CD14-positive monocyte (primary cell): ENCODE results near the gene STT3B. TPM values are rescaled to one million over a fixed set of nuclear protein-coding genes. Genes with fewer than 3 reads are reported as not detected.

Source experiments
- DNase-seq, 3 donors: peaks; one replicate each; pipeline ENCODE4 v3.0.0-alpha.2; 2011 to 2022
- H2AFZ ChIP-seq: 2 replicates; pipeline ENCODE4 v1.6.0; 2012; ENCODE audit warnings: mild to moderate bottlenecking, low read depth, low read length, inconsistent platforms; ENCODE audit not compliant: insufficient read depth, poor library complexity, severe bottlenecking
- H3K27ac ChIP-seq, 2 donors: 1 replicate in 1 of 2; 2 replicates in 1 of 2; pipeline ENCODE4 v1.5.1; 2012 to 2013; ENCODE audit warnings: low read length in 2 of 2, control low read depth in 1 of 2, inconsistent platforms in 1 of 2, low read depth in 1 of 2, mild to moderate bottlenecking in 1 of 2
- H3K27me3 ChIP-seq, 2 donors: one replicate each; pipeline versions ENCODE4 v1.6.0 to v1.6.1; 2011 to 2013; ENCODE audit warnings: low read length in 2 of 2; ENCODE audit not compliant: control insufficient read depth in 2 of 2, insufficient read depth in 2 of 2
- H3K36me3 ChIP-seq, 2 donors: replicated peaks in 1 of 2; 1 replicate in 1 of 2; 2 replicates in 1 of 2; pipeline versions ENCODE4 v1.5.1 to v1.6.1; 2012 to 2013; ENCODE audit warnings: low read length in 2 of 2, control low read depth in 1 of 2, inconsistent platforms in 1 of 2, mild to moderate bottlenecking in 1 of 2; ENCODE audit not compliant: insufficient read depth in 2 of 2, control insufficient read depth in 1 of 2
- H3K4me1 ChIP-seq, 2 donors: 1 replicate in 1 of 2; 2 replicates in 1 of 2; pipeline versions ENCODE4 v1.5.1 to v1.6.1; 2012 to 2013; ENCODE audit warnings: low read length in 2 of 2, control low read depth in 1 of 2, inconsistent platforms in 1 of 2, mild to moderate bottlenecking in 1 of 2, moderate library complexity in 1 of 2; ENCODE audit not compliant: insufficient read depth in 2 of 2, control insufficient read depth in 1 of 2
- H3K4me2 ChIP-seq: replicated peaks from 2 replicates; pipeline ENCODE3; 2012; ENCODE audit warnings: low read length, moderate library complexity, mild to moderate bottlenecking; ENCODE audit not compliant: poor library complexity, severe bottlenecking; ENCODE audit errors: extremely low read depth
- H3K4me3 ChIP-seq, 3 experiments: fragments of 200-600 bp in 1 of 3; sonication (generic) in 1 of 3; replicated peaks in 1 of 3; 1 replicate in 2 of 3; 2 replicates in 1 of 3; pipeline ENCODE4 v1.5.1; 2011 to 2013; ENCODE audit warnings: low read length in 3 of 3, mild to moderate bottlenecking in 3 of 3, control low read depth in 2 of 3, low read depth in 2 of 3, inconsistent platforms in 1 of 3, moderate library complexity in 1 of 3
- H3K79me2 ChIP-seq: 2 replicates; pipeline ENCODE4 v1.6.0; 2012; ENCODE audit warnings: mild to moderate bottlenecking, control low read depth, inconsistent platforms, low read length, moderate library complexity; ENCODE audit not compliant: insufficient read depth
- H3K9ac ChIP-seq: 2 replicates; pipeline ENCODE4 v1.6.0; 2017; ENCODE audit warnings: low read length, mild to moderate bottlenecking; ENCODE audit not compliant: insufficient read depth, poor library complexity, severe bottlenecking
- H3K9me3 ChIP-seq, 2 donors: replicated peaks in 1 of 2; 1 replicate in 1 of 2; 2 replicates in 1 of 2; pipeline versions ENCODE4 v1.5.1 to v1.6.1; 2012 to 2013; ENCODE audit warnings: low read length in 2 of 2, control low read depth in 1 of 2; ENCODE audit not compliant: control insufficient read depth in 1 of 2, insufficient read depth in 1 of 2
- H4K20me1 ChIP-seq: 2 replicates; pipeline ENCODE4 v1.6.0; 2012; ENCODE audit warnings: mild to moderate bottlenecking, low read length, control low read depth, moderate library complexity; ENCODE audit not compliant: insufficient read depth
- H3K27ac Mint-ChIP-seq, 7 donors: one replicate each; pipeline ENCODE4 v1.8.0; 2020; ENCODE audit warnings: mild to moderate bottlenecking in 7 of 7, mixed read lengths in 7 of 7, moderate library complexity in 6 of 7, inconsistent platforms in 2 of 7
- H3K27me3 Mint-ChIP-seq, 3 donors: one replicate each; pipeline ENCODE4 v1.8.0; 2021 to 2022; ENCODE audit warnings: low read depth in 3 of 3, mild to moderate bottlenecking in 3 of 3, mixed read lengths in 3 of 3, moderate library complexity in 3 of 3, inconsistent platforms in 1 of 3
- H3K36me3 Mint-ChIP-seq, 2 donors: one replicate each; pipeline ENCODE4 v1.8.0; 2020; ENCODE audit warnings: mixed read lengths in 2 of 2, inconsistent platforms in 1 of 2, mild to moderate bottlenecking in 1 of 2
- H3K4me1 Mint-ChIP-seq: one replicate; pipeline ENCODE4 v1.8.0; 2020; ENCODE audit warnings: mild to moderate bottlenecking, mixed read lengths
- H3K4me3 Mint-ChIP-seq, 2 donors: one replicate each; pipeline ENCODE4 v1.8.0; 2020; ENCODE audit warnings: mild to moderate bottlenecking in 2 of 2, mixed read lengths in 2 of 2, moderate library complexity in 1 of 2
- H3K9me3 Mint-ChIP-seq, 7 donors: one replicate each; pipeline ENCODE4 v1.8.0; 2020 to 2022; ENCODE audit warnings: mixed read lengths in 7 of 7, mild to moderate bottlenecking in 6 of 7, moderate library complexity in 6 of 7, inconsistent platforms in 2 of 7
- WGBS: methylation state at CpG from one replicate; pipeline ENCODE4 v1.1.5; 2013; ENCODE audit warnings: missing lambda C conversion rate; ENCODE audit not compliant: insufficient coverage; 5-methylcytosine and 5-hydroxymethylcytosine counted together
- intact Hi-C, 2 donors: fragments of 100-400 bp; cut with micrococcal nuclease; formaldehyde crosslinking; loops; one replicate each; pipeline versions ENCODE4 v1.15.0 to v1.15.1; 2023
- polyA minus RNA-seq: library from RNA; depleted of rRNA, polyadenylated mRNA; stranded (reverse); fragments of >200 nt; gene quantifications from 2 replicates; pipeline ENCODE4 v1.2.3, GENCODE V29; 2012
- polyA plus RNA-seq, 3 donors: library from polyadenylated mRNA; depleted of rRNA in 1 of 3; unstranded in 2 of 3; stranded (reverse) in 1 of 3; fragments of 300-500 nt in 2 of 3; fragments of >200 nt in 1 of 3; fragmentation: Illumina TruSeq in 2 of 3; gene quantifications; 1 replicate in 2 of 3; 2 replicates in 1 of 3; pipeline ENCODE4 v1.2.3, GENCODE V29; 2012 to 2021
- total RNA-seq, 12 experiments: library from RNA in 1 of 12; stranded (reverse) in 1 of 12; fragments of 120-200 nt in 1 of 12; gene quantifications; one replicate each; pipeline ENCODE4 v1.2.4 and lab custom pipeline; 2013 to 2026; ENCODE audit warnings: mixed read lengths in 6 of 12, inconsistent platforms in 1 of 12
- TF ChIP-seq, protein P1 (sequence below): fragments of 200-600 bp; IDR thresholded peaks from one replicate; pipeline ENCODE4 v1.8.0; 2022; ENCODE audit warnings: antibody characterized with exemption, mild to moderate bottlenecking

STT3B gene
- total RNA-seq (2013), result 115 TPM
- polyA plus RNA-seq (10 to 100 TPM; 47.3 to 97.0 (median 86.3) TPM), polyA minus RNA-seq (42.4 and 57.7 TPM in 2 replicates), total RNA-seq (lab: John Stamatoyannopoulos, UW) (110 to 377 (median 263) reads per million in 11 experiments)

- DNase-seq, result peak; percentile 68 to 81 (median 77)
- peak within 1 kb of the TSS; percentile 94 for H3K9ac ChIP-seq
- H3K4me2 ChIP-seq, result peak within 1 kb of the TSS; percentile 92
- peak within 1 kb of the TSS; percentile 97 to 99 for H3K4me3 Mint-ChIP-seq
- peaks cover 65% of the 10 kb centered on the region for H3K79me2 ChIP-seq
- peak within 1 kb of the TSS; percentile 98 to 100 (median 99) for H3K27ac Mint-ChIP-seq
- no peaks in the 10 kb centered on the region for H3K9me3 ChIP-seq
- H3K4me1 ChIP-seq, result peaks cover 50 to 63% of the 10 kb centered on the region in 2 donors
- H3K27me3 ChIP-seq, result no peaks in the 10 kb centered on the region
- H3K36me3 Mint-ChIP-seq, result no peaks in the 10 kb centered on the region
- peak within 1 kb of the TSS; percentile 76 for H2AFZ ChIP-seq
- H3K4me1 Mint-ChIP-seq, result peaks cover 29% of the 10 kb centered on the region
- H4K20me1 ChIP-seq, result peaks cover 45% of the 10 kb centered on the region
- H3K9me3 Mint-ChIP-seq, result no peaks in the 10 kb centered on the region
- no peaks in the 10 kb centered on the region for H3K27me3 Mint-ChIP-seq
- H3K36me3 ChIP-seq, result no peaks in the 10 kb centered on the region
- intact Hi-C loops, result loop anchor here (10.0 kb wide), 1 partner anchor 298 kb away; no protein-coding TSS in a partner anchor
- under 1% methylated on average over 58 of the region's 68 CpGs for WGBS
- TF ChIP-seq, protein P1, sequence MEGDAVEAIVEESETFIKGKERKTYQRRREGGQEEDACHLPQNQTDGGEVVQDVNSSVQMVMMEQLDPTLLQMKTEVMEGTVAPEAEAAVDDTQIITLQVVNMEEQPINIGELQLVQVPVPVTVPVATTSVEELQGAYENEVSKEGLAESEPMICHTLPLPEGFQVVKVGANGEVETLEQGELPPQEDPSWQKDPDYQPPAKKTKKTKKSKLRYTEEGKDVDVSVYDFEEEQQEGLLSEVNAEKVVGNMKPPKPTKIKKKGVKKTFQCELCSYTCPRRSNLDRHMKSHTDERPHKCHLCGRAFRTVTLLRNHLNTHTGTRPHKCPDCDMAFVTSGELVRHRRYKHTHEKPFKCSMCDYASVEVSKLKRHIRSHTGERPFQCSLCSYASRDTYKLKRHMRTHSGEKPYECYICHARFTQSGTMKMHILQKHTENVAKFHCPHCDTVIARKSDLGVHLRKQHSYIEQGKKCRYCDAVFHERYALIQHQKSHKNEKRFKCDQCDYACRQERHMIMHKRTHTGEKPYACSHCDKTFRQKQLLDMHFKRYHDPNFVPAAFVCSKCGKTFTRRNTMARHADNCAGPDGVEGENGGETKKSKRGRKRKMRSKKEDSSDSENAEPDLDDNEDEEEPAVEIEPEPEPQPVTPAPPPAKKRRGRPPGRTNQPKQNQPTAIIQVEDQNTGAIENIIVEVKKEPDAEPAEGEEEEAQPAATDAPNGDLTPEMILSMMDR, result no peak
- peak within 1 kb of the TSS; percentile 91 to 97 for H3K27ac ChIP-seq
- peak within 1 kb of the TSS; percentile 96 to 99 (median 97) for H3K4me3 ChIP-seq
Measured at GRCh38 chr3:31532587-31533168, at the start of gene STT3B. Gene STT3B (plus strand): TSS chr3:31532925. CDS start chr3:31532999, 74 bp downstream.

DNA sequence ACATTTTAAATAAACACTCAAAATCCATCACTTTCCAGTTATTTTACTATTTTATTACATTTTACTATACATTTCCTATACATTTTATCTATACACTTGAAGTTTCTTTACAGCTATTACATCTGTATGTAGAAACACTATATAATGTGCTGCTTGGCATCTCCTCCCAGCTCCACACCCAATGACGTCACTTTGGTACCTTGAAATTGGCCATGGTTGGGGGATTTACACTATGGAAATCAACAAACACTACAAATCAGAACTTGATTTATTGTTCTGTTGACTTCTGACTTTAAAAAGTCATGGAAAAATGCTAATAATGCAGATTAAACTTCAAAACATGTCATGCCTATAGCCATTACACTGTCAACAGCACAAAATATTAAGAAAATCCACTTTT, 48.9 kb upstream of the STT3B start:
- Mint-ChIP-seq H3K36me3 (no peaks in the 10 kb centered on the region), H3K9me3 (peaks cover 0 to 2% (median 2%) of the 10 kb centered on the region in 7 donors), H3K4me3 (no peak overlapping the region), H3K4me1 (no peaks in the 10 kb centered on the region), H3K27me3 (peaks cover 0 to 4% (median 3%) of the 10 kb centered on the region in 3 donors), H3K27ac (no peak overlapping the region)
- H3K9me3 ChIP-seq, result no peaks in the 10 kb centered on the region
- no peaks in the 10 kb centered on the region for H3K79me2 ChIP-seq
- H3K4me1 ChIP-seq, result no peaks in the 10 kb centered on the region
- TF ChIP-seq, protein P1, result no peak
- no peak for DNase-seq
- WGBS, result no CpG with 5 or more reads among the region's 1 CpG
- H4K20me1 ChIP-seq, result no peaks in the 10 kb centered on the region
- no peak overlapping the region for H3K9ac ChIP-seq
- H3K4me3 ChIP-seq, result no peak overlapping the region
- intact Hi-C loops, result no loop called here
- no peak overlapping the region for H3K27ac ChIP-seq
- H3K4me2 ChIP-seq, result no peak overlapping the region
- H3K36me3 ChIP-seq, result no peaks in the 10 kb centered on the region
- H2AFZ ChIP-seq, result no peak overlapping the region
- no peaks in the 10 kb centered on the region for H3K27me3 ChIP-seq
